ENCODE data around the gene ACAD11. TPM values are rescaled to one million over a fixed set of nuclear protein-coding genes. Genes with fewer than 3 reads are reported as not detected.

The ACAD11 gene
- total and polyA plus RNA-seq, 4 donors, result 52.2 to 357 (median 65.6) TPM

DNA sequence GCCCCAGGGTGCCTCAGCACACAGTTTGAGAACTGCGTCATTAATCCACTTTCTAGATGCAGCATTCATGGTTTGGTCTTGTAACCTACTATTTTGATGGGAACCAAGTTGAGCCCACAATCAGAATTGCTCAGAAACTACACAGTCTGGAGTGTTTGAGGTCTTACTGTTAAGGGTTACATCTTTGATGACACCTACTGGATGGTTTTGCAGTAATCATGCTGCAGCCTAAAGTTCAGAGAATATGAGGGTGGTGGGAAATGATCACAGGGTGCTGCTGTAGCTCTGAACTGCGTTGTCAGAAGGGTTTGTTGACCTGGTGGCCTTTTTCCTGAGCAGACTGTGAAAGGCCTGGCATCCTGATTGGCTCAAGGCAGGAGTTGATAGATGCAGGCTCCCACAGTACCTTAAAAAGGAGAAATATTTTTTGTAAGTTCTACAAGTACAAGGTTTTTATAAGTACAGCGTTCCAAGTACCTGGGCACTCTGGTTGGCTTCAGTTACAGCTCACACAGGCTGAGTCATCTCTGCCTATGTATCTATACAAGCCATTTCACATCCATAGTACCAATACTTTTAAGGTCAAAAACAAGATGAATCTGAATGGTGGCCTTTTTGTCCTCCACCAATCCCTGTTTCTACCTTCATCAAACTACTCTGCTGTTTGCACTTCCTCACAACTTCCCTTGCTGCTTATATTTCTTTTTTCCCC lies 123.0 kb downstream of the ACAD11 start:
- H3K9me3 ChIP-seq (ENCODE audit: control insufficient read depth in 4 of 4, low read length in 3 of 4), result no peaks in the 10 kb centered on the region
- H3K4me1 ChIP-seq (ENCODE audit: control insufficient read depth in 4 of 4, insufficient read depth in 4 of 4, low read length in 3 of 4), result peaks cover 0 to 5% (median 0%) of the 10 kb centered on the region in 4 donors
- no peak overlapping the region for H3K27ac ChIP-seq (ENCODE audit: low read depth in 1 of 2, low read length in 2 of 2)
- H3K9ac ChIP-seq (ENCODE audit: low read depth in 1 of 2, low read length in 2 of 2), result no peak overlapping the region
- H3K4me3 ChIP-seq (ENCODE audit: low read depth in 1 of 3, low read length in 3 of 3), result no peak overlapping the region
- peaks cover 4 to 23% (median 7%) of the 10 kb centered on the region in 4 donors for H3K36me3 ChIP-seq (ENCODE audit: control insufficient read depth in 4 of 4, insufficient read depth in 3 of 4, low read depth in 1 of 4, low read length in 3 of 4)
- no peak for DNase-seq (ENCODE audit: low spot score)
- TF ChIP-seq, protein P1, sequence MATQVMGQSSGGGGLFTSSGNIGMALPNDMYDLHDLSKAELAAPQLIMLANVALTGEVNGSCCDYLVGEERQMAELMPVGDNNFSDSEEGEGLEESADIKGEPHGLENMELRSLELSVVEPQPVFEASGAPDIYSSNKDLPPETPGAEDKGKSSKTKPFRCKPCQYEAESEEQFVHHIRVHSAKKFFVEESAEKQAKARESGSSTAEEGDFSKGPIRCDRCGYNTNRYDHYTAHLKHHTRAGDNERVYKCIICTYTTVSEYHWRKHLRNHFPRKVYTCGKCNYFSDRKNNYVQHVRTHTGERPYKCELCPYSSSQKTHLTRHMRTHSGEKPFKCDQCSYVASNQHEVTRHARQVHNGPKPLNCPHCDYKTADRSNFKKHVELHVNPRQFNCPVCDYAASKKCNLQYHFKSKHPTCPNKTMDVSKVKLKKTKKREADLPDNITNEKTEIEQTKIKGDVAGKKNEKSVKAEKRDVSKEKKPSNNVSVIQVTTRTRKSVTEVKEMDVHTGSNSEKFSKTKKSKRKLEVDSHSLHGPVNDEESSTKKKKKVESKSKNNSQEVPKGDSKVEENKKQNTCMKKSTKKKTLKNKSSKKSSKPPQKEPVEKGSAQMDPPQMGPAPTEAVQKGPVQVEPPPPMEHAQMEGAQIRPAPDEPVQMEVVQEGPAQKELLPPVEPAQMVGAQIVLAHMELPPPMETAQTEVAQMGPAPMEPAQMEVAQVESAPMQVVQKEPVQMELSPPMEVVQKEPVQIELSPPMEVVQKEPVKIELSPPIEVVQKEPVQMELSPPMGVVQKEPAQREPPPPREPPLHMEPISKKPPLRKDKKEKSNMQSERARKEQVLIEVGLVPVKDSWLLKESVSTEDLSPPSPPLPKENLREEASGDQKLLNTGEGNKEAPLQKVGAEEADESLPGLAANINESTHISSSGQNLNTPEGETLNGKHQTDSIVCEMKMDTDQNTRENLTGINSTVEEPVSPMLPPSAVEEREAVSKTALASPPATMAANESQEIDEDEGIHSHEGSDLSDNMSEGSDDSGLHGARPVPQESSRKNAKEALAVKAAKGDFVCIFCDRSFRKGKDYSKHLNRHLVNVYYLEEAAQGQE (IDR thresholded peaks at IDR 0.05), result no peak
- TF ChIP-seq GABPA (IDR thresholded peaks at IDR 0.05 in 1 of 2, conservative IDR thresholded peaks at IDR 0.05 in 1 of 2) (no peak), HNF4A (conservative IDR thresholded peaks at IDR 0.05) (no peak), JUND (IDR thresholded peaks at IDR 0.05) (no peak), YY1 (IDR thresholded peaks at IDR 0.05) (no peak), FOXA1 (IDR thresholded peaks at IDR 0.05) (no peak), HNF4G (IDR thresholded peaks at IDR 0.05) (no peak), FOXA2 (IDR thresholded peaks at IDR 0.05) (no peak), RAD21 (IDR thresholded peaks at IDR 0.05) (no peak), EGR1 (IDR thresholded peaks at IDR 0.05; ENCODE audit: low read depth in 2 of 2) (no peak), RXRA (IDR thresholded peaks at IDR 0.05) (no peak), TAF1 (conservative IDR thresholded peaks at IDR 0.05) (no peak), NR2F2 (IDR thresholded peaks at IDR 0.05) (no peak)
- TF ChIP-seq, protein P2, sequence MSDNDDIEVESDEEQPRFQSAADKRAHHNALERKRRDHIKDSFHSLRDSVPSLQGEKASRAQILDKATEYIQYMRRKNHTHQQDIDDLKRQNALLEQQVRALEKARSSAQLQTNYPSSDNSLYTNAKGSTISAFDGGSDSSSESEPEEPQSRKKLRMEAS (IDR thresholded peaks at IDR 0.05), result no peak
- TF ChIP-seq, protein P3, sequence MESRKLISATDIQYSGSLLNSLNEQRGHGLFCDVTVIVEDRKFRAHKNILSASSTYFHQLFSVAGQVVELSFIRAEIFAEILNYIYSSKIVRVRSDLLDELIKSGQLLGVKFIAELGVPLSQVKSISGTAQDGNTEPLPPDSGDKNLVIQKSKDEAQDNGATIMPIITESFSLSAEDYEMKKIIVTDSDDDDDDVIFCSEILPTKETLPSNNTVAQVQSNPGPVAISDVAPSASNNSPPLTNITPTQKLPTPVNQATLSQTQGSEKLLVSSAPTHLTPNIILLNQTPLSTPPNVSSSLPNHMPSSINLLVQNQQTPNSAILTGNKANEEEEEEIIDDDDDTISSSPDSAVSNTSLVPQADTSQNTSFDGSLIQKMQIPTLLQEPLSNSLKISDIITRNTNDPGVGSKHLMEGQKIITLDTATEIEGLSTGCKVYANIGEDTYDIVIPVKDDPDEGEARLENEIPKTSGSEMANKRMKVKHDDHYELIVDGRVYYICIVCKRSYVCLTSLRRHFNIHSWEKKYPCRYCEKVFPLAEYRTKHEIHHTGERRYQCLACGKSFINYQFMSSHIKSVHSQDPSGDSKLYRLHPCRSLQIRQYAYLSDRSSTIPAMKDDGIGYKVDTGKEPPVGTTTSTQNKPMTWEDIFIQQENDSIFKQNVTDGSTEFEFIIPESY (IDR thresholded peaks at IDR 0.05), result no peak
- TF ChIP-seq, protein P4, sequence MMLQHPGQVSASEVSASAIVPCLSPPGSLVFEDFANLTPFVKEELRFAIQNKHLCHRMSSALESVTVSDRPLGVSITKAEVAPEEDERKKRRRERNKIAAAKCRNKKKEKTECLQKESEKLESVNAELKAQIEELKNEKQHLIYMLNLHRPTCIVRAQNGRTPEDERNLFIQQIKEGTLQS (IDR thresholded peaks at IDR 0.05), result no peak
- TF ChIP-seq, protein P5, sequence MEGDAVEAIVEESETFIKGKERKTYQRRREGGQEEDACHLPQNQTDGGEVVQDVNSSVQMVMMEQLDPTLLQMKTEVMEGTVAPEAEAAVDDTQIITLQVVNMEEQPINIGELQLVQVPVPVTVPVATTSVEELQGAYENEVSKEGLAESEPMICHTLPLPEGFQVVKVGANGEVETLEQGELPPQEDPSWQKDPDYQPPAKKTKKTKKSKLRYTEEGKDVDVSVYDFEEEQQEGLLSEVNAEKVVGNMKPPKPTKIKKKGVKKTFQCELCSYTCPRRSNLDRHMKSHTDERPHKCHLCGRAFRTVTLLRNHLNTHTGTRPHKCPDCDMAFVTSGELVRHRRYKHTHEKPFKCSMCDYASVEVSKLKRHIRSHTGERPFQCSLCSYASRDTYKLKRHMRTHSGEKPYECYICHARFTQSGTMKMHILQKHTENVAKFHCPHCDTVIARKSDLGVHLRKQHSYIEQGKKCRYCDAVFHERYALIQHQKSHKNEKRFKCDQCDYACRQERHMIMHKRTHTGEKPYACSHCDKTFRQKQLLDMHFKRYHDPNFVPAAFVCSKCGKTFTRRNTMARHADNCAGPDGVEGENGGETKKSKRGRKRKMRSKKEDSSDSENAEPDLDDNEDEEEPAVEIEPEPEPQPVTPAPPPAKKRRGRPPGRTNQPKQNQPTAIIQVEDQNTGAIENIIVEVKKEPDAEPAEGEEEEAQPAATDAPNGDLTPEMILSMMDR (IDR thresholded peaks at IDR 0.05; ENCODE audit: low read depth, low read length, missing input control), result no peak
- H3K27me3 ChIP-seq (ENCODE audit: control insufficient read depth in 4 of 4, insufficient read depth in 4 of 4, low read length in 3 of 4), result no peaks in the 10 kb centered on the region
- WGBS, result 88% methylated on average over 3 of the region's 3 CpGs

Data from liver (tissue), 9 donors.